GM12878 (cell line): ENCODE data around the gene CDC34. TPM values are rescaled to one million over a fixed set of nuclear protein-coding genes. Genes with fewer than 3 reads are reported as not detected.

Source experiments
- ATAC-seq: fragments of 200-7000 bp; cut with Tn5 transposase; 3 replicates; pipeline ENCODE4 v1.9.1; 2020; ENCODE audit warnings: mild to moderate bottlenecking, moderate library complexity
- BruUV-seq: library from RNA; stranded (reverse); fragments of 400-500 nt; replicated peaks from 2 replicates; lab custom pipeline; 2021; lab: Mats Ljungman, UMichigan
- CTCF ChIA-PET: fragments of 300-600 bp; sonication (Branson Sonifier 250); formaldehyde crosslinking; extraction: SDS; loops from one replicate; lab custom pipeline; 2021; ENCODE audit warnings: inconsistent platforms; lab: Yijun Ruan, JAX
- POLR2A ChIA-PET: fragments of 350-600 bp; formaldehyde crosslinking; extraction: SDS; loops from one replicate; lab custom pipeline; 2021; ENCODE audit warnings: inconsistent platforms; lab: Charles Lee
- RAD21 ChIA-PET: fragments of 300-600 bp; sonication (Branson Sonifier 250); formaldehyde crosslinking; loops from one replicate; lab custom pipeline; 2023; ENCODE audit warnings: antibody characterized with exemption; ENCODE audit not compliant: unreplicated experiment; lab: Charles Lee
- SMC1A ChIA-PET: fragments of 300-600 bp; sonication (Branson Sonifier 250); formaldehyde crosslinking; loops from one replicate; lab custom pipeline; 2023; ENCODE audit not compliant: unreplicated experiment, uncharacterized antibody; lab: Charles Lee
- DNase-seq: peaks from one replicate; pipeline ENCODE4 v3.0.0-alpha.2; 2011; ENCODE audit warnings: low read depth, low spot score
- FAIRE-seq: peaks from 3 replicates; lab custom pipeline; 2011; peaks lifted over from hg19 to GRCh38; lab: Jason Lieb, UNC
- H2AFZ ChIP-seq: 2 replicates; pipeline ENCODE4 v1.6.0; 2011; ENCODE audit warnings: low read depth, low read length, control low read depth; ENCODE audit not compliant: control insufficient read depth
- H3K27ac ChIP-seq: 2 replicates; pipeline ENCODE4 v1.5.1; 2011; ENCODE audit warnings: control low read depth; ENCODE audit not compliant: control insufficient read depth, insufficient read depth
- H3K27me3 ChIP-seq, 2 experiments: replicated peaks in 1 of 2; 2 replicates each; pipeline versions ENCODE4 v1.6.0 to v1.6.1; 2011; ENCODE audit warnings: low read length in 1 of 2; ENCODE audit not compliant: control insufficient read depth in 2 of 2, insufficient read depth in 2 of 2
- H3K36me3 ChIP-seq, 2 experiments: 2 replicates each; pipeline ENCODE4 v1.5.1; 2011; ENCODE audit warnings: low read length in 1 of 2; ENCODE audit not compliant: control insufficient read depth in 2 of 2, insufficient read depth in 2 of 2
- H3K4me1 ChIP-seq: 2 replicates; pipeline ENCODE4 v1.6.1; 2011; ENCODE audit warnings: mild to moderate bottlenecking, low read length, moderate library complexity, mixed read lengths; ENCODE audit not compliant: control insufficient read depth, insufficient read depth
- H3K4me2 ChIP-seq: 2 replicates; pipeline ENCODE4 v1.6.0; 2011; ENCODE audit warnings: control low read depth; ENCODE audit not compliant: control insufficient read depth, insufficient read depth
- H3K4me3 ChIP-seq: fragments of 200-600 bp; sonication (generic); 2 replicates; pipeline ENCODE4 v1.5.1; 2016
- H3K79me2 ChIP-seq: 2 replicates; pipeline ENCODE4 v1.6.0; 2011; ENCODE audit warnings: low read length; ENCODE audit not compliant: control insufficient read depth, insufficient read depth
- H3K9ac ChIP-seq: 2 replicates; pipeline ENCODE4 v1.8.0; 2011; ENCODE audit warnings: low read length, control low read depth, mixed read lengths; ENCODE audit not compliant: control insufficient read depth, insufficient read depth
- H3K9me3 ChIP-seq: replicated peaks from 3 replicates; pipeline ENCODE4 v1.5.1; 2011; ENCODE audit warnings: mild to moderate bottlenecking, low read length; ENCODE audit not compliant: control insufficient read depth, insufficient read depth
- H4K20me1 ChIP-seq: 2 replicates; pipeline ENCODE4 v1.6.0; 2011; ENCODE audit not compliant: control insufficient read depth, insufficient read depth
- BHLHE40 ChIP-seq, 2 experiments: fragments of 450-650 bp in 1 of 2; IDR thresholded peaks; 2 replicates each; pipeline ENCODE4 v1.6.1; 2011 to 2017; ENCODE audit warnings: low read depth in 2 of 2, borderline replicate concordance in 1 of 2, improper control_type of control experiment in 1 of 2, low read length in 1 of 2, mild to moderate bottlenecking in 1 of 2
- CBX3 ChIP-seq: fragments of 200-600 bp; sonication (generic); IDR thresholded peaks from 2 replicates; pipeline ENCODE4 v1.6.1; 2016; ENCODE audit warnings: low read depth, borderline replicate concordance
- CEBPZ ChIP-seq: fragments of 150-350 bp; IDR thresholded peaks from 2 replicates; pipeline ENCODE4 v1.6.1; 2016; ENCODE audit warnings: low read depth, low read length
- DPF2 ChIP-seq: fragments of 450-650 bp; IDR thresholded peaks from 2 replicates; pipeline ENCODE4 v1.6.1; 2017; ENCODE audit warnings: mild to moderate bottlenecking
- ETV6 ChIP-seq, 2 experiments: fragments of 450-650 bp in 1 of 2; IDR thresholded peaks in 1 of 2; conservative IDR thresholded peaks in 1 of 2; 2 replicates each; pipeline ENCODE4 v1.6.1; 2014; ENCODE audit warnings: antibody characterized with exemption in 1 of 2, borderline replicate concordance in 1 of 2, low read depth in 1 of 2, mild to moderate bottlenecking in 1 of 2, moderate library complexity in 1 of 2
- MEF2A ChIP-seq: IDR thresholded peaks from 2 replicates; pipeline ENCODE4 v1.6.1; 2011; ENCODE audit warnings: low read depth, mild to moderate bottlenecking, low read length, moderate library complexity; ENCODE audit not compliant: insufficient read depth
- MYC ChIP-seq: IDR thresholded peaks from 2 replicates; pipeline ENCODE4 v1.6.1; 2011; ENCODE audit warnings: mild to moderate bottlenecking, low read length, moderate library complexity, inconsistent platforms; ENCODE audit not compliant: insufficient read depth, insufficient replicate concordance, insufficient read length, severe bottlenecking
- PAX5 ChIP-seq: IDR thresholded peaks from 2 replicates; pipeline ENCODE4 v1.6.1; 2011; ENCODE audit warnings: low read depth, low read length, borderline replicate concordance
- PKNOX1 ChIP-seq: fragments of 450-650 bp; IDR thresholded peaks from 2 replicates; pipeline ENCODE4 v1.6.1; 2016; ENCODE audit warnings: mild to moderate bottlenecking
- PML ChIP-seq: IDR thresholded peaks from 2 replicates; pipeline ENCODE4 v1.6.1; 2012; ENCODE audit warnings: low read length, inconsistent platforms
- RB1 ChIP-seq: fragments of 450-650 bp; formaldehyde crosslinking; IDR thresholded peaks from 2 replicates; pipeline ENCODE4 v1.6.1; 2017; ENCODE audit warnings: mild to moderate bottlenecking, borderline replicate concordance
- REST ChIP-seq: IDR thresholded peaks from 2 replicates; pipeline ENCODE4 v1.6.1; 2012; ENCODE audit warnings: mild to moderate bottlenecking, low read depth, low read length
- USF1 ChIP-seq: IDR thresholded peaks from 2 replicates; pipeline ENCODE4 v1.6.1; 2011; ENCODE audit warnings: borderline replicate concordance, low read depth, mild to moderate bottlenecking, moderate library complexity, mixed read lengths, low read length; ENCODE audit not compliant: insufficient read depth; ENCODE audit errors: extremely low read length
- WGBS: methylation state at CpG from one replicate; pipeline ENCODE4 v1.1.6; 2016; ENCODE audit warnings: low lambda C conversion rate; ENCODE audit not compliant: insufficient replicate concordance, insufficient coverage; ENCODE audit errors: missing lambda C conversion rate; 5-methylcytosine and 5-hydroxymethylcytosine counted together
- in situ Hi-C: fragments of 300-500 bp; cut with MboI; formaldehyde crosslinking; loops from 9 replicates; pipeline ENCODE4 v1.14.3; 2018; ENCODE audit warnings: mixed read lengths
- intact Hi-C: fragments of 100-400 bp; cut with micrococcal nuclease; formaldehyde crosslinking; loops from one replicate; pipeline ENCODE4 v1.14.2; 2022; ENCODE audit not compliant: unreplicated experiment
- polyA plus RNA-seq, 11 experiments: library from polyadenylated mRNA; depleted of rRNA in 4 of 11; unstranded in 6 of 11; stranded (reverse) in 5 of 11; fragments of >200 nt; fragmentation: Nextera tagmentation in 4 of 11; fragmentation: Illumina TruSeq in 1 of 11; extraction: Ambion mirVana in 4 of 11; extraction: Trizol in 1 of 11; gene quantifications; 1 replicate in 1 of 11; 2 replicates in 10 of 11; pipeline versions ENCODE4 v1.2.1 to v1.2.3, GENCODE V29; 2011 to 2016; ENCODE audit warnings: inconsistent platforms in 2 of 11, missing spikeins in 2 of 11, low read depth in 1 of 11
- total RNA-seq, 4 experiments: library from RNA; depleted of rRNA in 3 of 4; stranded (reverse); fragments of >200 nt in 3 of 4; fragmentation: Illumina TruSeq in 1 of 4; extraction: Trizol in 1 of 4; gene quantifications; 2 replicates each; pipeline versions ENCODE4 v1.2.1 to v1.2.3, GENCODE V29; 2013 to 2021

Gene CDC34
- total and polyA plus RNA-seq, 10 of the 15 experiments (the other 5 are each of a cell fraction or from before 2014, with no cell fraction given) = 0.31 to 48.9 (median 28.5) TPM

- ChIA-PET RAD21 (interaction anchor here (1.8 to 2.8 kb wide), 2 partner anchors 11 to 149 kb away, joined by 7 to 11 read pairs; no protein-coding TSS in a partner anchor), SMC1A (interaction anchor here (1.1 kb wide), 1 partner anchor 12 kb away, joined by 3 read pairs; no protein-coding TSS in a partner anchor), POLR2A (no interaction called here), CTCF (interaction anchor here (0.6 to 2.2 kb wide), 4 partner anchors 9 to 53 kb away, joined by 3 to 8 read pairs (median 3); no protein-coding TSS in a partner anchor)
- no TSS peak for BruUV-seq
- Histone ChIP-seq H3K79me2 (no peaks in the 10 kb centered on the region), H3K4me2 (no peak overlapping the region), H3K4me3 (no peak overlapping the region), H3K4me1 (no peaks in the 10 kb centered on the region), H3K27ac (no peak overlapping the region), H3K9me3 (no peaks in the 10 kb centered on the region), H3K36me3 (peaks cover 0 to 19% of the 10 kb centered on the region in 2 experiments; a peak in 2 of 4 replicates), H2AFZ (no peak overlapping the region), H4K20me1 (no peaks in the 10 kb centered on the region), H3K9ac (no peak overlapping the region), H3K27me3 (peaks cover 4 to 9% of the 10 kb centered on the region in 2 experiments)
- FAIRE-seq (no peak), DNase-seq (no peak), ATAC-seq (no peak)
- in situ Hi-C loops (loop anchor here (5.0 kb wide), 1 partner anchor 147 kb away; no protein-coding TSS in a partner anchor), intact Hi-C loops (loop anchor here (5.0 kb wide), 1 partner anchor 147 kb away; no protein-coding TSS in a partner anchor)
- WGBS = 35% methylated on average over 10 of the region's 10 CpGs
- TF ChIP-seq CBX3 (no peak), PAX5 (no peak), REST (no peak), USF1 (no peak), PKNOX1 (no peak), BHLHE40 (IDR thresholded peaks at IDR 0.05; ENCODE audit: borderline replicate concordance in 1 of 2, low read depth in 2 of 2, low read length in 1 of 2) (no peak), DPF2 (no peak), ETV6 (conservative IDR thresholded peaks at IDR 0.05 in 1 of 2, IDR thresholded peaks at IDR 0.05 in 1 of 2; ENCODE audit: borderline replicate concordance in 1 of 2, low read depth in 1 of 2) (no peak), CEBPZ (no peak), PML (no peak), RB1 (no peak), MYC (no peak), MEF2A (no peak)
Measured at GRCh38 chr19:585551-586110, 54.1 kb downstream of the CDC34 start.
